Activated naive CD4-positive, alpha-beta T cell treated with Interleukin-2 at 50 U/mL for 16 hours (primary cell): ENCODE results near the gene ALDH2.
"Not testable (repeated sequence)": the region's sequence is repeated elsewhere in the genome, so short reads cannot be mapped to it uniquely, and the experiment has no call there.

ENCODE experiments used
- DNase-seq: peaks from one replicate; pipeline ENCODE4 v3.0.0-alpha.2; 2020

ALDH2 gene

DNA sequence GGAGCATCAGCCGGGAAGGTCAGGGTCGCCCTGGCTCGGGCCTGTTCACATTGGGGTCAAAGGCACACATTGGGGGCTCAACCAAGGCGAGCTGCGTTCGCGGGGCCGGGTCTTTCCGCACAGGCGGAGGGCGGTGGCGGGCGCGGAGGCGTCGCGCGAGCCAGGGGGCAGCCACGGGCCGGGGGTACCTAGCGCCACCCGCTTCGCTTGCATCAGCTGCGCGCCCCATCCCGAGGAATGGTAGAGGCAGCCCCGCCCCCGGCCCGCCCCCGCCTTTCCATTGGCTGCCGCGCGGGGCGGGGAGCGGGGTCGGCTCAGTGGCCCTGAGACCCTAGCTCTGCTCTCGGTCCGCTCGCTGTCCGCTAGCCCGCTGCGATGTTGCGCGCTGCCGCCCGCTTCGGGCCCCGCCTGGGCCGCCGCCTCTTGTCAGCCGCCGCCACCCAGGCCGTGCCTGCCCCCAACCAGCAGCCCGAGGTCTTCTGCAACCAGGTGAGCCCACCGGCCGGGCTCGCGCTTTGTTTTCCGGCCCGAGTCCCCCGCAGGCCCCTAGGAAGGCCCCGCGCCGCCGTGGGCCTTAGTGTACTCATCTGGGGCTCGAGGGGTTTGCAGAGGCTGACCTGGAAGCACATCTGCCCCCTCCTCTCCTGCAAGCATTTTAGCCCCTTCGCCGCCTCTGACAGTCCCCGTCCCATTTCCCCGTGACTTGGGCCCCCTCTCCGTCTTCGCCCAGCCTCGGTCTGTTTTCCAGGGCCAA, at the start of gene ALDH2:
Gene ALDH2, plus strand, starts transcription at position 326 of the 754 bp plus-strand sequence. Its CDS starts 50 bp downstream, at position 376.
- peak; percentile 21 for DNase-seq

DNA sequence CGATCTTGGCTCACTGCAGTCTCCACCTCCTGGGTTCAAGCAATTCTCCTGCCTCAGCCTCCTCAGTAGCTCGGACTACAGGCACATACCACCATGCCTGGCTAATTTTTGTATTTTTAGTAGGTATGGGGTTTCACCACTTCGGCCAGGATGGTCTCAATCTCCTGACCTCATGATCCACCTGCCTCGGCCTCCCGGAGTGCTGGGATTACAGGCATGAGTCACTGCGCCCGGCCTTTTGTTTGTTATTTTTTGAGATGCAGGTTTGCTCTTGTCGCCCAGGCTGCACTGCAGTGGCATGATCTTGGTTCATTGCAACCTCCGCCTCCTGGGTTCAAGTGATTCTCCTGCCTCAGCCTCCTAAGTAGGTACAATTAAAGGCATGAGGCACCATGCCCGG, 47.4 kb upstream of the ALDH2 start:
- DNase-seq, result not testable (repeated sequence)

DNA sequence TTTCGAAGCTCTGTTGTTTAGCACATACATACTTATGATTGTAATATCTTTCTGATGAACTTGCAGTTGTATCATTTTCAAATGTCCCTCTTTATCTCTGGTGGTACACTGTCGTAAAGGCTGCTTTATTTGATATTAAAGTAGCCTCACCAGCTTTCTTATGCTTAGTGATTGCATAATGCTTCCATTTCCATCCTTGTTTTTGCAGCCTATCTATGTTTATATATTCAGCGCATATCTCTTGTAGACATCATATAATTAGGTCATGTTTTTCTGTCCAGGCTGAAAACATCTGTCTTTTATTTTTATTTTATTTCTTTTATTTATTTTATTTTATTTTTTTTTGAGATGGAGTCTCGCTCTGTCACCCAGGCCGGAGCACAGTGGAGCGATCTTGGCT, 46.3 kb upstream of the ALDH2 start:
- DNase-seq, result no peak

DNA sequence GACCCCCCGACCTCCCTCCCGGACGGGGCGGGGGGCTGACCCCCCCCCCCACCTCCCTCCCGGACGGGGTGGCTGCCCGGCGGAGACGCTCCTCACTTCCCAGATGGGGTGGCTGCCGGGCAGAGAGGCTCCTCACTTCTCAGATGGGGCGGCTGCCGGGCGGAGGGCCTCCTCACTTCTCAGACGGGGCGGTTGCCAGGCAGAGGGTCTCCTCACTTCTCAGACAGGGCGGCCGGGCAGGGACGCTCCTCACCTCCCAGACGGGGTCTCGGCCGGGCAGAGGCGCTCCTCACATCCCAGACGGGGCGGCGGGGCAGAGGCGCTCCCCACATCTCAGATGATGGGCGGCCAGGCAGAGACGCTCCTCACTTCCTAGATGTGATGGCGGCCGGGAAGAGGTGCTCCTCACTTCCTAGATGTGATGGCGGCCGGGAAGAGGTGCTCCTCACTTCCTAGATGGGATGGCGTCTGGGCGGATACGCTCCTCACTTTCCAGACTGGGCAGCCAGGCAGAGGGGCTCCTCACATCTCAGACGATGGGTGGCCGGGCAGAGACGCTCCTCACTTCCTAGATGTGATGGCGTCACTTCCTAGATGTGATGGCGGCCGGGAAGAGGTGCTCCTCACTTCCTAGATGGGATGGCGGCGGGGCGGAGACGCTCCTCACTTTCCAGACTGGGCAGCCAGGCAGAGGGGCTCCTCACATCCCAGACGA, 42.9 kb upstream of the ALDH2 start:
- not testable (repeated sequence) for DNase-seq

DNA sequence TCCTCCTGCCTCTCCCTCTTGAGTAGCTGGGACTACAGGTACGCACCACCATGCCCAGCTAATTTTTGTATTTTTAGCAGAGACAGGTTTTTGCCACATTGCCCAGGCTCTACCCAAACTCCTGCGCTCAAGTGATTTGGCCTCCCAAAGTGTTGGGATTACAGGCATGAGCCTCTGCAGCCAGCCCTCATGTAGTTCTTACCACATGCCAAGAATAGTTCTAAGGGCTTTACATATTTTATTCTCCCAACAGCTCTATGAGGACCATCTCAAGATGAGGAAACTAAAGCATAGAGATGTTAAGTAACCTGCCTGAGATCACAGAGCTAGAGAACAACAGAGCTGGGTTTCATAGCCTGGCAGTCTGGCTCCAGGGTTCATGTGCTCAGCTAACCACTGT, 37.9 kb upstream of the ALDH2 start:
- no peak for DNase-seq

DNA sequence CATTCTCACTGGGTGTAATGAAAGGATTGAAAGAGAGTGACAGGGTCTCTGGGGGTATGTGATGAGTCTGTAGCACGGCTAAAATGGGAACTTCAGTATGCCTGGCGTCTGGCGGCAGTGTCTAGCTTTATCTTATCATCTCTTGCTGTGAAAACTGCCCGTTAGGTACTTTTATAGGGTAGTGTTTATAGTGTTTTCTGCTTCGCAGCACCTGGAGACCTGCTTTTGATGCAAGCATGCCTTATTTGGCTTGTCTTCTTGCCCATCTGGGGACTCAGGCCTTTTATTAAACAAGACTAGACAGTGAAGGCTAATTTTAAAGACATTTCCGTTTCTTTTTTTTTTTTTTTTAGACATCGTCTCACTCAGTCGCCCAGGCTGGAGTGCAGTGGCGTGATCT, 36.3 kb upstream of the ALDH2 start:
- no peak for DNase-seq

DNA sequence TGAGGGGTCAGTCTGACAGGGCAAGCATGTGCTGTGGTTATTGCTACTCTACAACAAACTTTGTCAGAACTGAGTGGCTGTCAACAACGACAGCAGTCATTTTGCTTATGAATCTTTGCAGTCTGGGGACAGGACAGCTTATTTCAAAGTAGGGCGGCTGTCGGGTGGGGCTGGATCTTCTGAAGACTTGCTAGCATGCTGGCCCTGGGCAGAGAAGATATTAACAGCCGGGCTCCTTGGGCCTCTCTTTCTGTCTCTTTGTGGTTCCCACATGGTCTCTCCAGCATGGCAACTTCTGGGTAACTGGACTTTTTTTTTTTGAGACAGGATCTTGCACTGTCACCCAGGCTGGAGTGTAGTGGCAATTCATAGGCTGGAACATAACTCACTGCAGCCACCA, 33.9 kb upstream of the ALDH2 start:
- DNase-seq, result no peak

DNA sequence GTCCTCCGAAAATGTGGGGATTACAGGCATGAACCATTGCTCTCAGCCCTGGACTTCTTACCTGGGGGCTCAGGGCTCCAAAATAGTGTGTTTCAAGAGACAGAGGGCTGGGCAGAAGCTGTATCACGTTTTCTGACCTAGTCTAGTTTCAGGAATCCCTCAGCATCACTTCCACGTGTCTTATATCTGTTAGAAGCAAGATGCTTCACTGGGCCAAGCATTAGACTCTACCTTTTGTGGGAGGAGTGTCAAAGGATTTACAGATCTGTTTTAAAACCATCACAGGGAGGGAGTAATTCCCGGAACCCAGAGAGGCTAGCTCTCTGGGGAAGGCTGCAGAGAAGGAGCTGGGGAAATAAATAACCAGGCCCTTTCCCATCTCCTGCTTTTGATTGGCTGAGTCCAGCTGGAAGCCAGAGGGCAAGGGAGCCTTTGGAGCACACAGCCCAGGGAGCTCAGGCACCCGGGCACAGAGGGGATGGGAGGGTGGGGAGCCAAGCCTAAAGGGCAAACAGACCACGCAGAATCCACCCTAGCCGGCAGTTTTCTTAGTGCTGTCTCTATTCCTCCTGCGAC, 33.3 kb upstream of the ALDH2 start:
- no peak for DNase-seq

DNA sequence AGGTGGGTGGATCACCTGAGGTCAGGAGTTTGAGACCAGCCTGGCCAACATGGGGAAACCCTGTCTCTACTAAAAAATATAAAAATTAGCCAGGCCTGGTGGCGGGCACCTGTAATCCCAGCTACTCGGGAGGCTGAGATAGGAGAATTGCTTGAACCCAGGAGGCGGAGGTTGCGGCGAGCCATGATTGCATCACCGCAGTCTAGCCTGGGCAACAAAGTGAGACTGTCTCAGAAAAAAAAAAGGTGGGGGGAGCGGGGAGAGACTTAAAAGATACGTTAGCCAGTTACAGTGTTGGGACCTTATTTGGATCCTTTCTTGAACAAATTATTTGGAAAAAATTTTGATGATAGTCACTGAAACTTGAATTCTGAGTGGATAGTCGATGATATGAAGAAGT, 27.2 kb upstream of the ALDH2 start:
- DNase-seq, result not testable (repeated sequence)

DNA sequence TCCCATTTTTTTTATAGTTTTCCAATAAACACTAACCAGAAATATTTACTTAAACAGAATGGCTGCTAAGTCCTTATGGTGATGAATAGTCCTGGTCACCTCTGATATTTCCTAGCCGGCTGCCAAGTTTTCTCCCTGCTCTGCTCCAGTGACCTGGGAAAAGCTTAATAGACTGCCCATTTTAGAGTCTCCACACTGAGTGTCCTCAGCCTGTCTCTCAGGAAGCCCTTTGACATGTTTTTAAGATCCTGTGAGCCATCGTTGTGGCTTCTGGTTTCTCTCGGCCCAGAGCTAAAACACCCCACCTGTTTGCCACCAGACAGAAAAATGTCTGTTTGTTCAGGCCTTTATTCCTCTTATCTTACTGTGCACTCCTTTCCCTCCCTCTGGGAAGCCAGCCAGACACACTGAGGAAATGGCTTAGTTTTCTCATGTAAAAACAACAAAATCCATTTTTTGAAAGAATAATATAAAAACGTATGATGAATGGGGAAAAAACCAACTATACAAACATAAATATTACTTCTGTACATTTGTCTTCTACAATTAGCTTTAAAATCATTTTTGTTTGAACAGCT, 25.4 kb upstream of the ALDH2 start:
- no peak for DNase-seq

DNA sequence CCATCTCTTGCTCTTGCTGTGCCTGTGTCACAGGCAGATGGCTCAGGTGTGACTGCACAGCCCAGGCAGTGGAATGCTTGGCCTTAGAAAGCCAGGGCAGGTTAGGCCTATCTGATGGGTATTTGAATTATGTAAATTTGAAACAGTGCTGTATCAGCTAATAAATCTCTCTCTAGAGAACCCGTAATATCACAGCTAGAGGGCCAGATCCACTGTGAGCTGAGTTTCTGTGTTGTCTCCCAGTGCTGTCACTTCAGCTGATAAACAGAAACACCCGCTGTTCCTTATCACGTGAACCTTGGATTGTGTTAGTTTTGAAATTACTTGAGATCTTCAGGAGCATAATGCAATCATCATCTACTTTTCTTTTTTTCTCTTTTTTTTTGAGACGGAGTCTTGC, 21.5 kb upstream of the ALDH2 start:
- DNase-seq, result no peak

DNA sequence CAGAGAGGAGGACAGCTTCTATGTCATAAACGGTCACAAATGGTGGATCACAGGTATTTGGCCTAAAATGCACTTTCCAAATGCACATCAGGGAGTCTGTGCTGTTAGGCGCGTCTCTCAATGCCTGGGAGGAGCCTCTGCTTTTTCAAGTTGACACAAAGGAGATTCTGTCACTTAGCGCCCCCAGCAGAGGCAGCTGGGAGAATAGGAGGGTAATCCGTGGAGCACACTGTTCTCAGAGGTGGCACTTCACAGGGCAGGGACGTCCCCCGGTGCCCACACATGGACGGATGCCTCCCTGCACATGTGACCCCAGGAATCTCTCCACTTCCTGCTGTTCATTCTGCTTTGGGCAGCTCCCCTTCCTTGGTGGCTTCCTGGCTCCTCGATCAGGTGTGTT, 19.4 kb upstream of the ALDH2 start:
- no peak for DNase-seq

DNA sequence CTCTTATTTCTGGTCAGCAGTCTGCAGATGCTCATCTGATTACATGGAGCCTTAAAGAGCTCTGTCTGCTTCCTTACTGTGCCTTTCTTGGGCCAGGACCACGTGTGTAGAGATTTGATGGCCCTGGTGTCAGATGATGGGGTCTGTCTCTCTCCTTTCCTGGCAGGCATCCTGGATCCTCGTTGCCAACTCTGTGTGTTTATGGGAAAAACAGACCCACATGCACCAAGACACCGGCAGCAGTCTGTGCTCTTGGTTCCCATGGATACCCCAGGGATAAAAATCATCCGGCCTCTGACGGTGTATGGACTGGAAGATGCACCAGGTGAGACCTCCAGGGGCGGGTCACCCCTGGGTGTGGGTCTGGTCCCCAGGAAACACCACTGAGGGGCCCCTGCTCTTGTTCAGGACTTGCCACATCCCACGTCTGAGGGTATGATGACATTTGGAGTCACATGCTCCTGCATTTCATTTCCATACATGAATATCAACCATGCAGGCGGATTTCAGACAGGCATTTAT, 18.5 kb upstream of the ALDH2 start:
- DNase-seq, result no peak

DNA sequence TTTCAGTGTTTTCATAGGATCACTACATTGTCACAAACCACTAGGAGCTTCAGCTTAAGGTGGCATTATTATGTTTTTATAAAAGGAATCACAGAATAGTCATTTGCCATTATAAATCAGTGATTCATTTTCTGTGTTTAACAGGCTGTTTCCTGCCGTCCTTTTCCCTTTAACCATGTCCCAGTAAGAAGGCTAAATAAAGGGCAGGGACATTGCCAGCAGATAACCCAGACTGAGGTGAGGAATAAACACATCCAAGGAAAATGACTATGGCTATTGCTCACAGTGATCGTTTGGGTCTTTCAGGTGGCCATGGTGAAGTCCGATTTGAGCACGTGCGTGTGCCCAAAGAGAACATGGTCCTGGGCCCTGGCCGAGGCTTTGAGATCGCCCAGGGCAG, 17.9 kb upstream of the ALDH2 start:
- no peak for DNase-seq

DNA sequence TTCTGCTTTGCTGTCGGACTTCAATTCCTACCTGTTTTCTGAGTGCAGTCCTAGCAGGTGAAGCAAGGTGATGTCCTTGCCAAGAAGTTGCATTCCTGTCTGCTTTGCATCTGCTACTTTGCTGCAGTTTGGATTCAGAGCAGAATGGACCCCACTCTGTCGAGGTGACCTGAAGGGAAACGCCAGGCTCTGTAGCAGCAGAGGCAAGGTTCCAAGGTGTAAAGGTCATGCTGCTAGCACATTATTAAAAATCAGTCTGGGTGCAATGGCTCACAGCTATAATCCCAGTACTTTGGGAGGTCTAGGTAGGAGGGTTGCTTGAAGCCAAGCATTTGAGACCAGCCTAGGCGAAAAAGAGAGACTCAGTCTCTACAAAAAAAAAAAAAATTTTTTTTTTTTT, 17.3 kb upstream of the ALDH2 start:
- DNase-seq, result no peak

DNA sequence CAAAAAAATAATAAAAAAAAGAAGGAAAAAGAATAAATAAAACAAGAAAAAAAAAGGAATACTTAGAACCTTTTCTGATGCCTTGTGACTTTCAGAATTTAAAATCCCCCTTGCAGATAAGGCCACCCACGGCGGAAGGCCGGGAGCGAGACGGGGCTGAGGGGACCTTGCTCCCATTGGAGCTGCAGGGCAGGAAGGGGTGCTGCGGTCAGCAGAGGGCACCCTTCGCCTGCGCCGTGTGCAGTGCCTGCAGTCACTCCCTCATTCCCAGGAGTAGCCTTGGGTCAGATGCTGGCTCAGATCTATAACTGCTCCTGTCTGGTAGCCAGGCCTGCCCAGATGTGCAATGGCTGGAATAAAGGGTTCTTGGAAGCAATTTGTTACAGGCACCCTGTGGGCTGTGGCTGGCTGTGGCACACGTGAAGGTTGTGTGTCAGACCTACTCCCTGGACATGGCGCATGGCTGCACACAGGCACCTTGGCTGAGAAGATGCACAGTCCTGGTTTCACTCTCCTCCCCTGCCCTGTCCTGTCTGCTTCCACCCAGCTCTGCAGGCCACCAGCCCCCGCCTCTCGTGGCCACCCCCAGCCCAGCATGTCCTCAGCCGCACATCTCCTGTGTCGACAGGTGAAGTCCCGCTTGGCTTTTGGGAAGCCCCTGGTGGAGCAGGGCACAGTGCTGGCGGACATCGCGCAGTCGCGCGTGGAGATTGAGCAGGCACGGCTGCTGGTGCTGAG, 13.4 kb upstream of the ALDH2 start:
- DNase-seq, result no peak

DNA sequence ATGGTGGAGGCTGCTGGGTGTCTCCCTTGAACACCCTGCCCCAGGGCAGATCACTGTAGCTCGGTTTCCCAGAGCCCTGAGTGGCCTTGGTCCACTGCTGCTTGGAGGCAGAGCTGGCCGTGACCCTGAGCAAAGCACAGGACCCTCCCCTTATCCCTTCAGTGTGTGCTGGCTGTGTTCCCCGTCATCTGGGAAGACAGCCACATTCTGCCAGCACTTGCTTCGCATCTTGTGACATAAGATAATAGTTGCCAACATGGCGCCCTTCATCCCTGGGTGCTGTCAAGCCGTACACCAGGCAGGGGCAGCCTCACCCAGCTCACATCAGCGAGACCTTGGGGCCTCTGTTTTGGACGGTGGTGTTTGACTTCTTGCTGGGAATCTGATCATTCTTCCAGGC, 12.1 kb upstream of the ALDH2 start:
- no peak for DNase-seq

DNA sequence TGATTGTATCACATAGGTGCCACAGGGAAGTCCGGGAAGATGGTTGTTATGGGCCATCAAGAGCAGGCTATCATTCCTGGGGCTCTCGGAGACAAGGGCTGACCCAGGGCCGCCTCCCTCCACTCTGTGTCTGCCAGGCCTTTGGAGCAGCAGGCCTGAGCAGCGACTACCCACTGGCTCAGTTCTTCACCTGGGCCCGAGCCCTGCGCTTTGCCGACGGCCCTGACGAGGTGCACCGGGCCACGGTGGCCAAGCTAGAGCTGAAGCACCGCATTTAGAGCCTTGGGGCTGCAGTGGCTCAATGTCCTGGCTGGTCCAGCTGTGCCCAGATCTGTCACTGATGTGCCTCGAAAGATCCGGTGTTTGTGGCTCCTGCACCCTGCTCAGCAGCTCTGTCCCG, 10.5 kb upstream of the ALDH2 start:
- DNase-seq, result no peak

DNA sequence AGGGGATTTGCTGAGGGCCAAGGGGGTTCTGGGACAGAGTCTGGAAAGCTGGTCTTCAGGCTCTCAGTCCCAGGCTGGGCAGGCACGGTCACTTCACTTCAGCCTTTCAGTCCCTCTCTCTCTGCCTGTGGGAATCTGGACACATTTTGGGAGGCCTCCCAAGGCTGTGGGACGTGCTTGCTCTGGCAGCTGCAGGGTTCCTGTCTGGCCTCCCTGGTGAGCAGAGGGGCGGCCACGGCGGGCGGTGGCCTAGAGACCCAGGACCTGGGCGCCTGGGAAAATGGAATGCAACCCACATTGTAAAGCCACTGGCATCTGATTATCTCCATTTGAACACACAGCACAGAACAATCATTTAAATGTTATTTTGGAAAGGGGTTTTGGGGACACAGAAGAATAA, 10.1 kb upstream of the ALDH2 start:
- DNase-seq, result no peak

DNA sequence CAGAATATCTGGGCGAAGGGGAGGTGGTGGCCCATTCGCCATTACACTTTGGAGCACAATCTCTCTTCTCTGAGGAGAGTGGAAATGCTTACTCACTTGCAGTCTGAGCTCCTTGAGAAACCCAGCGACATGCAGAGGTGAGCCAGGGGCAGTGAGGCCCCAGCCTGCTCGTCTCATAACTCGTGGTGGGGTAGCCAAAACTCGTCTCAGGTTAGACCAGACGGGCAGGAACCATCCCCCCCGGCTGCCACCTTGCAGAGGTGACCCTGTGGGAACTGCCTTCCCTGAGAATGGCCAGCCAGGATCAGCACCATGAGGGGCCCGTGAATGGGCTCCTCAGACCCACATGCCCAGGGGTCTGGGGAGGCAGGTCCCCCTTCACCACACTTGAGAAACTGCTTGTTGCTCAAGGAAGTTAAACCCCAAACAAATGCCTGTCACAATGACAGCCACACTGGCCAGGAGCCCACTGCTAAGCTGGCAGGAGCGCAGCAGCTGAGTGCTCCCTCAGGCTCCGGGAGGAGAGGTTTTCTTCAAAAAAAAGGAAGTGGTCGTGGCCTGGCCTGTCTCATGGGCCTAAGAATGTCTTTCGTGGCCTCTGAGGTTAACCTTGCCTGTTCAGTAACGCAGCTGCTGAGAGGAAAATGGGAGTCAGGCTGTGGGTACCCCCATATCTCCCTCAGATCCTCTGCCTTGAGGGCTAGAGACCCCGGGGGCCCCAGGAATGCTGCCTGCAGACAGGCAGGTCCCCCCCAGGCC, 9.2 kb upstream of the ALDH2 start:
- no peak for DNase-seq

DNA sequence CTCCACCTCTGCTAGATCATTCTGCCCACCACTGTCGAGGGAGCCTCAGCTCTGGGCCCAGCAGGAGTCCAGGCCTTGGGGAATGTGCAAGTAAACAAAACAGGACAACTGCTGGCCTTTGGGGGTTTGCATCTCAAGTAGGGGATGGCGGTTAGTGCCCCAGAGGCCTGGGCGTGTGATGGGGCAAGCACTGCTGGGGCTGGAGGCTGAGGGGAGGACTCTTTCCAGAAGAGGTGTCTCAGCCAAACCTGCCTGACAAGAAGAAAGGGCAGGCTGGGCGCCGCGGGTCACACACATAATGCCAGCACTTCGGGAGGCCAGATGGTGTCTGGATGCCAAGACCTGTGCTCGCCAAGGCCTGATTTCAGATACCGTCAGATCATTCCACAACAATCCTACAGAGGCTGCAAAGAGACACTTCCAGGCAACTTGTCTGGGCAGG, 8.6 kb upstream of the ALDH2 start:
- no peak for DNase-seq

DNA sequence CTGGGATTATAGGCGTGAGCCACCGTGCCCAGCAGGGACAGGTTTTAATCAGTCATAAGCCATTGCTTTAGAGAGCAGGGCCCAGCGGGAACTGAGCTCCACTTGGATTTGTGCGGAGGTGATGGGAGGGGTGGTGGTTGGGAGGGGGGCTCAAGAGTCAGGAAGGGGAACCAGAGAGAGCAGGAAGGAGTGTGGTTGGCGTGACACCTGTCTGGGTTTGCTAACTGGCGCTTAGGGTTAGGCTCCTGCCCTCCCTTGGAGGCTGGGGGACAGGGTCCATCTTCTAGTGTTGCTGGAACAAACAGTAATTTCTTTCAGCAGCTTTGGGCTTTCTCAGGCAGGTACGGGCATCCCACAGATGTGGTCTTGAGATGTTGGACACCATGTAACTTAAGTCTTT, 7.5 kb upstream of the ALDH2 start:
- no peak for DNase-seq
